Measurements from ENCODE around the gene LTB.
A peak's percentile ranks its signal among the peaks of the same experiment; 100 is the strongest.

The LTB gene

DNA sequence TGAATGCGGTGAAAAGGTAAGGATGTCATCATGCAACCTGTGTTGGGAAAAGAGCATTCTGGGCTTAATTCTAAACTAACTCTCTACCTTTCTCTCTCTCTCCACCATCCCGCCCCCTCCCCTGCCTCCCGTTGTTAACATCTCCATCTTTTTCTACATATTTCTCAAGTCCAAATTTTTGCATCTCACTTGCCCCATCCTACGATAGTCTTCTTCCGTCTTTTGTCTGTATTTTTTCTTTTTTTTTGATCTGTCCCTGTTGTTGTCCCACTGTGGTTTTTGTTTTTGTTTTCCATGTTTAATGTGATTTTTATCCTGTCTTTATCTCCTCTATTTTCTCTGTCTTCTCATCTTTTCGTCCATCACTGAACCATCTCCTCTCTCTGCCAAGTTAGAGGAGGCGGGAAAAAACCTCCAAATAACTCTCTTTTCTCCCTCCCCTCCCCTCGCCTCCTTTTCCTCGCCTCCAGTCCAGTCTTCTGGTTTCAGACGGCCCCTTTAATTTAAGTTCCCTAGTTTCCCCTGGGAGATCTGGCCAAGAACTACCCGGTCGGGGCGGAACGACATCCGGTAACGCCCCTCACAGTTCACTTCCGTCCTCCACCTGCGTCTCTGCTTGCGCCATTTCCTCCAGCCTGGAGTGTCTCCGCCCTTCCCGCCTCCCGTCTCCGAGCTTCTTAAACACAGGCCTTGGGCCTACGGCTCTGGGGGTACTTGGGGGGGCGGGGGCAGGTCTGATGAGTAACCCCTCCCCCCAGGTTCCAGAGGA, 35.1 kb downstream of the LTB start, which contains the start of gene NFKBIL1:
Gene NFKBIL1, plus strand, starts transcription at position 651 of the 769 bp plus-strand sequence. Its CDS starts 87 bp downstream, at position 738.
- peak; percentile 97 to 99 for DNase-seq

DNA sequence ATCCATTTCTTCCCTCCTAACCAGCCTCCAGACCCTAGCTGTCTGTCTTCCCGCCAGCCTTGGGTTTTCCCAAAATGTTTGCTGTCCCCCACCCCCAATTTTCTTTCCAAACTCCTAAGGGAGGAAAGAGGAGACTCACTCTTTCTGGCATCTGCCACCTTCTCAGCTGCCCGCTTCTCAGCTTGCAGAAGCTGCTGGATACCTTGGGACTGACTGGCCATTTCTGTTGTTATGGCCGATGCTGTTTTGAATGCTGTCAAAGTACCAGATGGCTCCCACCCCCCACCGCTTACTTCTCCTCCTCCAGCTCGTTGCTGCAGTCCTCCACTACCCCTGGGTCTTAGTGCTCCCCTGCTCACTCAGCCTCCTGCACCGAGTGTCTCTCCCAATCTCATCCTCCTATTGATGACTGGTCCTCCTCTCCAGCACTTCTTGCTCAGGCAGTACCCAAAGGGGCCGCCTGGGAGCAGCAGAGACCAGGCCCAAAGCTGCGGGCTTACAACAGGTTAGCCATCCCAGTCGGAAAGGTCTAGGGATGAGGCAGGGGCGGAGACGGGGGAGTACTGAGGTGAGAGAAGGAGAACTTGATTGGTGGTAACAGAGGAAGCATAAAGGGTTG, 35.8 kb downstream of the LTB start, which contains the start of gene ATP6V1G2:
Gene ATP6V1G2, minus strand, starts transcription at position 270 of the 619 bp plus-strand sequence. Its CDS starts 49 bp downstream, at position 221.
- peak; percentile 93 for DNase-seq

GRCh38 chr6:31545291-31545690, 36.9 kb downstream of the LTB start:
- DNase-seq = no peak

- DNase-seq = no peak
Measured at GRCh38 chr6:31544676-31545075, 37.5 kb downstream of the LTB start.

- DNase-seq = no peak
Measured at GRCh38 chr6:31543639-31544038, 38.6 kb downstream of the LTB start.

DNA sequence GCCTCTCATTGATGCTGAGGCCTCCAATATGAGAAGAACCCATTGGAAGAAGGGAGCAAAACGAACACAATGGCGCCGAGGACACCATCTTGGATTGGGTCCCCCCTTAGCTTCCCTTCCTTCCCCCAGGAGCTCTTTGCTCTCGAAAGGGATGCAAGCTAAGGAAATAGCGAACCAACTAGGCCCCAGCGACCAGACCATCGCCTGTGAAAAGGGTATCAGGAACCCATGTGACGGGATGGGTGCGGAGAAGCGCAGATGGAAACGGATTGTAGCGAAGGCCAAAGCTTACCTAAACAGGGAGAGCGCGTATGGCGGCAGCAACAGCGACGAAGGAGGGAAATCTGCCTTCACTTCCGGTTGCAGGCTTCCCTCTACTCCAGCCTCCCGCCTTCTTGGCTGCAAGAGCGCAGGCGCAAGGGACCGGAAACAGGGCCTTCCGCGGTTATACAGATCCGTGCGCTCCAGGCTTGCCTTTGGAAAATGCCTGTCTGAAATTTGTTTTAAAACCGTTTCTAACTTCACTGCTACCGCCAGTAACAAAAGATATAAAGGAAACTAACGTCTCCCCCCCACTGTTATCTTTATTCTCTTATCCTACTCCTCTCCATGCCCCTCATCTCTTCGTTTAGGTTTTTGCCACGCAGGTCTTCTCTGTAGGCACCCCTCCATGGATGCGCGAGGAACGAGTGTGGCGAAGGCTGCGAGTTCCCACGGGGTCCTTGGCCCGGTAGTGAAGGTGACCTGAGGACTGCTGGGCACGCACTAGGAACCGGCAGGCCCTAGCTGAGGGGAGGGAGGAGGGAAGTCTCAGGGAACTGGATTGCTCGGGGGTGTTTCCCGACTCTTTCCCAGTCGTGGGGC, 40.3 kb downstream of the LTB start, which contains the start of gene DDX39B:
Gene DDX39B, minus strand, starts transcription at position 346 of the 864 bp plus-strand sequence. CDS start 1,471 bp downstream, outside the sequence.
- peak; percentile 97 to 99 for DNase-seq

DNA sequence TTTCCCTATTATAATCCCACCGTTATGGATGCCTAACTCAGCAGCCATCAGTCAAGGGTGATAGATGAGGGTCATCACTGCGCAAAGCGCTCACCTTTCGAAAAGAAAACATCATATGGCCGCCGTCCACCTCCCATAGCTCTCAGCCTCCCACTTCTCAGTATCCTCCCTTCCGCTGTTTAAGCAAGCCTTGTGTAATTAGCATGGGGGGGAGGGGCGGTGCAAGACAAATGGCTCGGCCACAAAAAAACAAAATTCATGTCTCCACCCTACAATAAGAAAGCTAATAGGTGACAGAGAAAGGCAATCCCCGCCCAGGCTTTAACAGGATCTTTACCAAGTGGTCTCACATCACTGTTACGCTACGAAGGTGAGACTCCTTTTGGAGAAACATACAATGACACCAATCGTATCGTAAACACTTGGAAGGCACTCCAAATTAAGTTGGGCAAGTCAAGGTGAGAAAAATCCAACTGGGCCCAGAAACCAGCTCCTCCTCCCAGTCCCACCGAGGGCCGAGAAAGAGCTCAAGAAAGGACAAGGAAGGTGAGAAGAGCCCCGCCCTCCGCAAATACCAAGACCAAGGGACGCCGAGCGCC, 41.1 kb downstream of the LTB start:
- DNase-seq = peak; percentile 60 to 76

- DNase-seq = no peak
Measured at GRCh38 chr6:31540640-31541039, 41.6 kb downstream of the LTB start.

GRCh38 chr6:31538805-31539400, 43.3 kb downstream of the LTB start:
- DNase-seq = no peak

DNA sequence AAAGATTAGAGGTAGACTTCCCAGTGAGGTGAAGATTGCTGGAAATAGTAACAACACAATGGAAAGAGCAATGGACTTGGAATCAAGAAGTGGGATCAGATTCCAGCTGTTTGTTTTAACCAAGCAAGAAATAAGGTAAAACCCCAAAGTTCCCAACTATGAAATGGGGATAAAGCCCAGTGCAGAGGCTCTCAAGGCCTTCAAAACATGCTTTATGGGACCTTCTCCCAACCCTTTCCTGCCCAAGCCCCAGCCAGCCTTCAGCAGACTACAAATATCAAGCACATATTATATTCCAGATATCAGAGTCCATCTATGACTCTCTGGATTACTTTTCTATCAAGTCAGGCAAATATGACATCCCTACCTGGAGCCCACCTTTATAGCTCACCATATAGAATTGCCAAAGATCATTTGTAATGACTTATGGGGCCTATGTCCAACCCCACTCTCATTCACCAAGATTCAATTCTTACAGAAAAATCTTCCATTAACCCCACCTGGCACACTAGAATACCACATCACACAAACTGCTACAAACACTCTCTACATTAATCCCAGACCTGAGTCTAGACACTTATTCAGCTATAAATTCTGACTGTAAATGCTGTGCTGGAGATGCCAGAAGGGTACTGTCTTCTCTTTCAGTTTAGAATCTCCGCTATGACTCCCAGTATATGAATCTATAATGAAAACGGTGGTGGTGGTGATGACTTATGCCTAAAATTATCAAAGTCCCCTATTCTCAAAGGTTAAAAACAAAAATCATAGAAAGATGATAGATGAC, 46.5 kb downstream of the LTB start:
- no peak for DNase-seq

GRCh38 chr6:31534521-31535040, 47.6 kb downstream of the LTB start:
- DNase-seq = no peak

DNA sequence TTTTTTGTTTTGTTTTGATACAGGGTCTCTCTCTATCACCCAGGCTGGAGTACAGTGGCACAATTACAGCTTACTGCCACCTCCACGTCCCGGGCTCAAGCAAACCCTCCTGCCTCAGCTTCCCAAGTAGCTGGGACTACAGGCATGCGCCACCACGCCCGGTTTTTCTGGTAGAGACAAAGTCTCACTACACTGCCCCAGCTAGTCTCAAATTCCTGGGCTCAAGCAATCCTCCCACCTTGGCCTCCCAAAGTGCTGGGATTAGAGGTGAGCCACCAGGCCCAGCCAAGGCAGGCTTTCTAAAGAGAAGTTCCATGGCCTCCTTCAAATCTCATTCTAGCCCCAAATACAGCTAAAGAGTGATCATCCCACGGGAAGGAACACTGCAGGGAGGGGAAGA, 48.2 kb downstream of the LTB start:
- DNase-seq = no peak

DNA sequence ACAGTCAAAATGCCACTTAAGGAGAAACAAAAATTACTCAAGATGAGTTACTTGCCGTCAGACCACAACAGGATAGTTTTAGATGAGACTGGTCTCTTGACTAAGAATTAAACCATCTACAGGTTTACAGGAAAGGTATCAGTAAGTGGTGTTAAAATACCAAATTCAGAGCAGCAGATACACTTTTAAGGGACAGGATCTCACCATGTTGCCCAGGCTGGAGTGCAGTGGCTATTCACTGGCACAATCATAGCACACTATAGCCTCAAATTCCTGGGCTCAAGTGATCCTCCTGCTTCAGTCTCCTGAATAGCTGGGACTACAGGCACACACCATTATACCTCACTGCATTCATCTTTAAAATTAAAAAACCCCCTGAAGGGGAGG, 48.8 kb downstream of the LTB start:
- no peak for DNase-seq

DNA sequence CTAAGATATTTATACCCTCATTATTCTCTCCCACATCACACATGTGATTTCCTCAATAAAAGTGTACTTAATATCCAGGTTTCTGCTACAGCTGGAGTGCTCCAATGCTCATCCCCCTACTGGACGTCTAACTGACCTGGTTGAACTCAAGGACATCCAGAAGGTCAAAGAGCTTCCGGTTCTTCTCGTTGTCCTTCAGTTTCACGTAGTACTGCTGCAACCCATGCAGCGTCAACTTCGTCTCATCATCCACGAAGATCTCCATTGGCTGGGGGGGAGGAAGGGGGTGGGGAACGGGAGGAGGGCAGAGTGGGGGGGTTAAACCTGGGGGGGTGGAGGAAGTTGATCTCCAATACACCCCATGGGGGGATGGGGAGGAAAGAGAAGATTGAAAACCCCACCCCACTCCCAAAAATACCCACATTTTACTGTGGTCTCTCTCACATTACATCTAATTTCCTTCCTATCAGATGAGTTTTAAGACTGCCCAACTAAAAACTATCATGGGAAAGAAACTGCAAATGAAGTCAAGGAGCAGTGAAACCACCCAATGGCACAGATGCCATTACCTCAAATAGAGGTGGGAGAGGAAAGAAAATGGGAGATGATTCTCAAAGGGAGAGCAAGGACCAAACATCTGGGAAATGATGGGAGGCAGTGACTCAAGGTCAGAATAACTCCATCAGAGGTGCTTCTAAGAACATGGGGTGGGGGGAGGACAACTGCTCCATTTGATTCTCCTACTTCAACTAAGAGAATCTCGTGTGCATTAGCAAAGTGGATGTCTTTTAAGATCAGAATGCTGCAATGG, 49.4 kb downstream of the LTB start:
- DNase-seq = no peak

DNA sequence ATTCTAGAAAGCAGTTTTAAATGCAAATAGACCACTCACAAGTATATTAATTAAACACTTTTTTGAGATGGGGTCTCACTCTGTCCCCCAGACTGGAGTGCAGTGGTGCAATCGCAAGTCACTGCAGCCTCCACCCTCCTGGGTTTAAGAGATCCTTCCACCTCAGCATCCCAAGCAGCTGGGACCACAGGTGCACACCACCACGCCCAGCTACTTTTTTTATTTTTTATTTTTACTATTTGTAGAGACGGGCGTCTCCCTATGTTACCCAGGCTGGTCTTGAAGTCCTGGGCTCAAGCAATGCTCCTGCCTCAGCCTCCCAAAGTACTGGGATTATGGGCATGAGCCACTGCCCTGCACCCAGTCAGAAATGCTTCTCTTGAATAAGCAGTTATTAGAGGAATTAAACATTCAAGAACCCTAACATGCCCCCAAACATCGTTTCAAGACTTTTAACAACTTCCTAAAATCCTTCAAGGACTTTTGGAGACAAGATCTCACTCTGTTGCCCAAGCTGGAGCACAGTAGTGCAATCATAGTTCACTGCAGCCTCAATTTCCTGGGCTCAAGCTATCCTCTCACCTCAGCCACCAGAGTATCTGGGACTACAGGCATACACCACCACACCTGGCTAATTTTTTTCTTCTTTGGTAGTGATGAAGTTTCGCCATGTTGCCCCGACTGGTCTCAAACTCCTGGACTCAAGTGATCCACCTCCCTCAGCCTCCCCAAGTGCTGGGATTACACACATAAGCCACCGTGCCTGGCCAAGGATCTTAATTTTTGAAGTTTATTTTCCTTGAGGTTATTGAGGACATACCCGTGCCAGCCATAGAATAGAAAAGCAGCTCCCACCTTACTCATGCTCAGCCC, 50.2 kb downstream of the LTB start:
- no peak for DNase-seq

- no peak for DNase-seq
Measured at GRCh38 chr6:31531162-31531561, 51.1 kb downstream of the LTB start.

- DNase-seq = no peak
Measured at GRCh38 chr6:31530659-31531058, 51.6 kb downstream of the LTB start.

Measured in AML-193 (cell line).